Mesenchymal stem cell (in vitro differentiated cells and primary cell): Measurements from ENCODE around the gene HYAL3.

Experiments
- DNase-seq: peaks from one replicate; pipeline ENCODE4 v3.0.0-alpha.2; 2013
- H2AFZ ChIP-seq: one replicate; pipeline ENCODE4 v1.6.1; 2013; ENCODE audit warnings: low read depth, mild to moderate bottlenecking, control low read depth, inconsistent platforms, low read length, moderate library complexity
- H2AK5ac ChIP-seq: 2 replicates; pipeline ENCODE4 v1.6.1; 2013; ENCODE audit warnings: low read length, moderate library complexity, mild to moderate bottlenecking, inconsistent platforms; ENCODE audit not compliant: severe bottlenecking
- H2BK120ac ChIP-seq: one replicate; pipeline ENCODE4 v1.6.1; 2013; ENCODE audit warnings: low read depth, mild to moderate bottlenecking, inconsistent platforms, low read length, moderate library complexity
- H2BK12ac ChIP-seq, 2 experiments: one replicate each; pipeline ENCODE4 v1.6.1; 2013; ENCODE audit warnings: inconsistent platforms in 2 of 2, low read length in 2 of 2, mild to moderate bottlenecking in 2 of 2, moderate library complexity in 2 of 2, control low read depth in 1 of 2
- H2BK15ac ChIP-seq: one replicate; pipeline ENCODE4 v1.6.1; 2013; ENCODE audit warnings: mild to moderate bottlenecking, low read depth, inconsistent platforms; ENCODE audit not compliant: poor library complexity, severe bottlenecking
- H2BK5ac ChIP-seq: 2 replicates; pipeline ENCODE4 v1.6.1; 2013; ENCODE audit warnings: low read depth, mild to moderate bottlenecking, low read length, control low read depth, inconsistent platforms; ENCODE audit not compliant: poor library complexity, severe bottlenecking
- H3K14ac ChIP-seq, 2 experiments: one replicate each; pipeline ENCODE4 v1.6.1; 2013; ENCODE audit warnings: inconsistent platforms in 2 of 2, low read length in 2 of 2, control low read depth in 1 of 2, mild to moderate bottlenecking in 1 of 2, moderate library complexity in 1 of 2
- H3K18ac ChIP-seq, 2 experiments: one replicate each; pipeline ENCODE4 v1.6.1; 2013; ENCODE audit warnings: inconsistent platforms in 2 of 2, low read length in 2 of 2, control low read depth in 1 of 2, low read depth in 1 of 2, mild to moderate bottlenecking in 1 of 2
- H3K23ac ChIP-seq, 2 experiments: one replicate each; pipeline ENCODE4 v1.6.1; 2013; ENCODE audit warnings: inconsistent platforms in 2 of 2, low read length in 2 of 2, mild to moderate bottlenecking in 2 of 2, moderate library complexity in 2 of 2, control low read depth in 1 of 2
- H3K27ac ChIP-seq: 2 replicates; pipeline ENCODE4 v1.5.1; 2013; ENCODE audit warnings: mild to moderate bottlenecking, moderate library complexity, low read length, control low read depth, inconsistent platforms; ENCODE audit not compliant: poor library complexity, severe bottlenecking
- H3K27me3 ChIP-seq, 2 experiments: 2 replicates each; pipeline versions ENCODE4 v1.6.1 to v1.7.0; 2013; ENCODE audit warnings: low read length in 2 of 2, mild to moderate bottlenecking in 2 of 2, moderate library complexity in 2 of 2, control low read depth in 1 of 2, inconsistent platforms in 1 of 2; ENCODE audit not compliant: control insufficient read depth in 1 of 2, insufficient read depth in 1 of 2
- H3K36me3 ChIP-seq, 2 experiments: 2 replicates each; pipeline versions ENCODE4 v1.6.1 to v1.7.0; 2013; ENCODE audit warnings: low read length in 2 of 2, control low read depth in 1 of 2, inconsistent platforms in 1 of 2, low read depth in 1 of 2, mild to moderate bottlenecking in 1 of 2; ENCODE audit not compliant: insufficient read depth in 2 of 2, control insufficient read depth in 1 of 2
- H3K4ac ChIP-seq, 2 experiments: one replicate each; pipeline ENCODE4 v1.6.1; 2013; ENCODE audit warnings: inconsistent platforms in 2 of 2, low read length in 2 of 2, mild to moderate bottlenecking in 2 of 2, moderate library complexity in 2 of 2, control low read depth in 1 of 2, low read depth in 1 of 2
- H3K4me1 ChIP-seq: 2 replicates; pipeline ENCODE4 v1.6.1; 2013; ENCODE audit warnings: low read depth, low read length, control low read depth; ENCODE audit not compliant: control insufficient read depth, insufficient read depth
- H3K4me2 ChIP-seq: 2 replicates; pipeline ENCODE4 v1.6.1; 2013; ENCODE audit warnings: low read length, mild to moderate bottlenecking, inconsistent platforms; ENCODE audit not compliant: poor library complexity, severe bottlenecking
- H3K4me3 ChIP-seq, 2 experiments: 2 replicates each; pipeline versions ENCODE4 v1.5.1 to v1.7.0; 2013; ENCODE audit warnings: low read length in 2 of 2, mild to moderate bottlenecking in 2 of 2, control low read depth in 1 of 2, low read depth in 1 of 2; ENCODE audit not compliant: insufficient read depth in 1 of 2
- H3K79me1 ChIP-seq: replicated peaks from 2 replicates; pipeline ENCODE4 v1.6.1; 2013; ENCODE audit warnings: mild to moderate bottlenecking, control low read depth, low read length, inconsistent platforms; ENCODE audit not compliant: poor library complexity, severe bottlenecking
- H3K9ac ChIP-seq: 2 replicates; pipeline ENCODE4 v1.7.0; 2013; ENCODE audit warnings: mild to moderate bottlenecking, low read length, moderate library complexity
- H3K9me3 ChIP-seq: 2 replicates; pipeline ENCODE4 v1.7.0; 2013; ENCODE audit warnings: mild to moderate bottlenecking, low read length; ENCODE audit not compliant: control insufficient read depth
- H4K8ac ChIP-seq: one replicate; pipeline ENCODE4 v1.6.1; 2013; ENCODE audit warnings: inconsistent platforms, mild to moderate bottlenecking, low read length, moderate library complexity
- H4K91ac ChIP-seq: one replicate; pipeline ENCODE4 v1.6.1; 2013; ENCODE audit warnings: mild to moderate bottlenecking, low read length, inconsistent platforms
- WGBS: methylation state at CpG from one replicate; pipeline ENCODE4 v1.1.7; 2013; ENCODE audit warnings: mixed read lengths; 5-methylcytosine and 5-hydroxymethylcytosine counted together

HYAL3 gene

GRCh38 chr3:50270422-50271224 lies 28.6 kb downstream of the HYAL3 start:
- WGBS = 86% methylated on average over 19 of the region's 19 CpGs
- peak overlapping the region; percentile 5 for H4K91ac ChIP-seq
- H3K4me2 ChIP-seq = no peak overlapping the region
- no peak overlapping the region for H3K27ac ChIP-seq
- H3K9ac ChIP-seq = no peak overlapping the region
- no peak for DNase-seq
- H3K23ac ChIP-seq = peak overlapping the region in 1 of 2 experiments; percentile 27
- no peaks in the 10 kb centered on the region for H3K9me3 ChIP-seq
- H2BK120ac ChIP-seq = no peak overlapping the region
- H2BK5ac ChIP-seq = no peak overlapping the region
- no peaks in the 10 kb centered on the region for H3K79me1 ChIP-seq
- peak overlapping the region in 1 of 2 experiments; percentile 38 for H3K18ac ChIP-seq
- no peaks in the 10 kb centered on the region for H3K36me3 ChIP-seq
- H2AFZ ChIP-seq = no peak overlapping the region
- H2AK5ac ChIP-seq = peak overlapping the region; percentile 56
- no peak overlapping the region for H4K8ac ChIP-seq
- peaks cover 20 to 21% of the 10 kb centered on the region in 2 experiments for H3K27me3 ChIP-seq
- no peak overlapping the region for H3K14ac ChIP-seq
- H2BK12ac ChIP-seq = peak overlapping the region in 1 of 2 experiments; percentile 45
- no peak overlapping the region for H2BK15ac ChIP-seq
- peak overlapping the region in 1 of 2 experiments; percentile 22 for H3K4ac ChIP-seq
- H3K4me3 ChIP-seq = no peak overlapping the region
- H3K4me1 ChIP-seq = peaks cover 73% of the 10 kb centered on the region

DNA sequence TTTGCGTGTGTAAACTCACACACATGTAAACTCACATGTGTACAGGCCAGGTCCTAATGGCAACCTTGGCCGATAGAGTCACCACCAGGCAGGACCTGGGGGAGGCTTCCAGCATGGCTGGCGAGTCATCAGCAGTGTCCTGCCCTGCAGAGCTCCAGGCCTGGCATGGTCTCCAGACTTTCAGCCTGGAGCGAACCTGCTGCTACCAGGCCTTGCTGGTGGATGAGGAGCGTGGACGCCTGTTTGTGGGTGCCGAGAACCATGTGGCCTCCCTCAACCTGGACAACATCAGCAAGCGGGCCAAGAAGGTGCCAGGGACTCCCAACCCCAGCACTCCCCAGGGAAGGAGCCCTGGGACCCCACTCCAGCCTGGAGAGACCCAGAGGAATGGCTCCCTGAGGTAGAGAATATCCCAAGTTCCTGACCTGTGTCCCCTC lies 29.2 kb downstream of the HYAL3 start:
- Histone ChIP-seq H2BK120ac (no peak overlapping the region), H3K27ac (no peak overlapping the region), H3K36me3 (no peaks in the 10 kb centered on the region), H3K23ac (peak overlapping the region in 1 of 2 experiments; percentile 75), H3K14ac (peak overlapping the region in 1 of 2 experiments; percentile 68), H2AK5ac (peak overlapping the region; percentile 23), H3K4me1 (peaks cover 73% of the 10 kb centered on the region), H3K27me3 (peaks cover 13 to 16% of the 10 kb centered on the region in 2 experiments), H3K79me1 (no peaks in the 10 kb centered on the region), H3K18ac (peak overlapping the region in 1 of 2 experiments; percentile 61), H2AFZ (no peak overlapping the region), H2BK15ac (no peak overlapping the region), H2BK5ac (no peak overlapping the region), H4K8ac (no peak overlapping the region), H4K91ac (peak overlapping the region; percentile 5), H3K4ac (peak overlapping the region in 1 of 2 experiments; percentile 22), H2BK12ac (peak overlapping the region in 1 of 2 experiments; percentile 37), H3K4me3 (no peak overlapping the region), H3K4me2 (no peak overlapping the region), H3K9me3 (no peaks in the 10 kb centered on the region), H3K9ac (no peak overlapping the region)
- DNase-seq = peak; percentile 42
- WGBS = 91% methylated on average over 8 of the region's 8 CpGs

- no peak overlapping the region for H2BK120ac ChIP-seq
- H2AFZ ChIP-seq = no peak overlapping the region
- no peak overlapping the region for H2BK15ac ChIP-seq
- H3K27ac ChIP-seq = no peak overlapping the region
- H3K14ac ChIP-seq = peak overlapping the region in 1 of 2 experiments; percentile 15
- H2AK5ac ChIP-seq = peak overlapping the region; percentile 24
- H3K9me3 ChIP-seq = no peaks in the 10 kb centered on the region
- peak overlapping the region in 1 of 2 experiments; percentile 38 for H3K18ac ChIP-seq
- H2BK12ac ChIP-seq = no peak overlapping the region
- no peak for DNase-seq
- 96% methylated on average over 4 of the region's 4 CpGs for WGBS
- no peak overlapping the region for H3K23ac ChIP-seq
- no peaks in the 10 kb centered on the region for H3K36me3 ChIP-seq
- peaks cover 71% of the 10 kb centered on the region for H3K4me1 ChIP-seq
- H2BK5ac ChIP-seq = no peak overlapping the region
- H3K4ac ChIP-seq = no peak overlapping the region
- no peak overlapping the region for H4K8ac ChIP-seq
- H3K9ac ChIP-seq = no peak overlapping the region
- peaks cover 8 to 14% of the 10 kb centered on the region in 2 experiments for H3K27me3 ChIP-seq
- H3K79me1 ChIP-seq = no peaks in the 10 kb centered on the region
- no peak overlapping the region for H3K4me3 ChIP-seq
- no peak overlapping the region for H3K4me2 ChIP-seq
- H4K91ac ChIP-seq = peak overlapping the region; percentile 12
Measured at GRCh38 chr3:50269460-50269859, 29.7 kb downstream of the HYAL3 start.

DNA sequence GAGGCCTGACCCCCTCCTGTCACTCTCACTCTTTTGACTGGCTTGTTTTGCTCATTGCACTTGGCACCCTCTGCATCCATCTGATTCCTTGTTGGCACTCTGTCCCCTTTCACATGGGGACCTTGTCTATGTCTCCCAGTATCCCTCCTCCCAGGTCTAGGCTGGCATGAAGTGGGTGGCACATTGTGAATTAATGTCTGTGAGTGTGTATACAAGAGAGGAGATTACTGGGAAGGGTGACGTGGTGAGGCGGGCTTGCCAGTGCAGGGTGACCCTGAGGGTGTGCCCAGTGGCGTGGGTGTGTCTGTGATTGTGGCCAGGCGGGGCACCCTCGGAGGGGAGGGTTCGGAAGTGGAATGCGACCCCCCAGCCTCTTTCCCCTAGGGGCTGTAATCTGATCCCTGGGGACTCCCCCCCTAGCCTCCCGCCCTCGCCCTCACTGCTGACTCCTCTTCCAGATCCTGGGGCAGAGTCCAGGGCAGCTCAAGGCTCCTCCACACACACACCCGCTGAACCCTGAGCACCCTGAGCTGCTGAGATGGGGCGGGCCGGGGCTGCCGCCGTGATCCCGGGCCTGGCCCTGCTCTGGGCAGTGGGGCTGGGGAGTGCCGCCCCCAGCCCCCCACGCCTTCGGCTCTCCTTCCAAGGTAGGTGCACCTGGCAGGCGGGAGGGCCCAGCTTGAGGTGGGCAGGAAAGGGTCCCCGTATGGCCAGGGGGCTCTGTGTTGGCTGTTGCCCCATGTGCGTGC lies 30.3 kb downstream of the HYAL3 start, which contains the start of gene SEMA3B:
Gene SEMA3B (plus strand): TSS at position 445 of the 749 bp plus-strand sequence. CDS start 94 bp downstream, at position 539.
- H2BK5ac ChIP-seq = no peak within 1 kb of the TSS
- H3K27ac ChIP-seq = no peak within 1 kb of the TSS
- H3K4me2 ChIP-seq = no peak within 1 kb of the TSS
- no peak within 1 kb of the TSS for H3K4ac ChIP-seq
- no peaks in the 10 kb centered on the region for H3K9me3 ChIP-seq
- peak within 1 kb of the TSS in 1 of 2 experiments; percentile 75 for H3K23ac ChIP-seq
- H3K9ac ChIP-seq = no peak within 1 kb of the TSS
- no peak for DNase-seq
- peak within 1 kb of the TSS; percentile 80 for H2BK120ac ChIP-seq
- H2AK5ac ChIP-seq = peak within 1 kb of the TSS; percentile 92
- H3K14ac ChIP-seq = peak within 1 kb of the TSS in 1 of 2 experiments; percentile 68
- peak within 1 kb of the TSS; percentile 89 for H4K8ac ChIP-seq
- peak within 1 kb of the TSS in 1 of 2 experiments; percentile 60 for H2BK12ac ChIP-seq
- no peaks in the 10 kb centered on the region for H3K36me3 ChIP-seq
- 79% methylated on average over 16 of the region's 21 CpGs for WGBS
- peak within 1 kb of the TSS in 1 of 2 experiments; percentile 61 for H3K18ac ChIP-seq
- H4K91ac ChIP-seq = peak within 1 kb of the TSS; percentile 85
- peak within 1 kb of the TSS in 1 of 2 experiments; percentile 79 for H3K4me3 ChIP-seq
- no peaks in the 10 kb centered on the region for H3K79me1 ChIP-seq
- H2AFZ ChIP-seq = no peak within 1 kb of the TSS
- no peak within 1 kb of the TSS for H2BK15ac ChIP-seq
- H3K27me3 ChIP-seq = peaks cover 2 to 8% of the 10 kb centered on the region in 2 experiments
- H3K4me1 ChIP-seq = peaks cover 75% of the 10 kb centered on the region
